ENCODE data around the gene PGS1. TPM values are rescaled to one million over a fixed set of nuclear protein-coding genes. Genes with fewer than 3 reads are reported as not detected.

Gene PGS1
- polyA plus RNA-seq, 3 donors from 2014 or later: 17.0 to 27.5 (median 27.2) TPM

- DNase-seq: no peak
- H3K27ac Mint-ChIP-seq: peak overlapping the region in 1 of 6 donors; percentile 71
- peaks cover 52 to 53% of the 10 kb centered on the region in 2 donors for H3K4me1 Mint-ChIP-seq
- no peak overlapping the region for H3K4me3 Mint-ChIP-seq
- H3K36me3 Mint-ChIP-seq: peaks cover 5 to 8% (median 7%) of the 10 kb centered on the region in 3 donors
- H3K9me3 Mint-ChIP-seq: no peaks in the 10 kb centered on the region
- peaks cover 0 to 1% (median 0%) of the 10 kb centered on the region in 3 donors for H3K27me3 Mint-ChIP-seq (ENCODE audit: low read depth in 3 of 3)
Observed at GRCh38 chr17:78417531-78417909, 39.1 kb downstream of the PGS1 start.

- Mint-ChIP-seq H3K9me3 (no peaks in the 10 kb centered on the region), H3K27me3 (ENCODE audit: low read depth in 3 of 3) (peaks cover 0 to 2% (median 1%) of the 10 kb centered on the region in 3 donors), H3K36me3 (peaks cover 5 to 10% (median 7%) of the 10 kb centered on the region in 3 donors), H3K27ac (peak overlapping the region in 1 of 6 donors; percentile 26), H3K4me1 (peaks cover 42 to 45% of the 10 kb centered on the region in 2 donors), H3K4me3 (no peak overlapping the region)
- no peak for DNase-seq
Observed at GRCh38 chr17:78418326-78419026, 40.0 kb downstream of the PGS1 start.

DNA sequence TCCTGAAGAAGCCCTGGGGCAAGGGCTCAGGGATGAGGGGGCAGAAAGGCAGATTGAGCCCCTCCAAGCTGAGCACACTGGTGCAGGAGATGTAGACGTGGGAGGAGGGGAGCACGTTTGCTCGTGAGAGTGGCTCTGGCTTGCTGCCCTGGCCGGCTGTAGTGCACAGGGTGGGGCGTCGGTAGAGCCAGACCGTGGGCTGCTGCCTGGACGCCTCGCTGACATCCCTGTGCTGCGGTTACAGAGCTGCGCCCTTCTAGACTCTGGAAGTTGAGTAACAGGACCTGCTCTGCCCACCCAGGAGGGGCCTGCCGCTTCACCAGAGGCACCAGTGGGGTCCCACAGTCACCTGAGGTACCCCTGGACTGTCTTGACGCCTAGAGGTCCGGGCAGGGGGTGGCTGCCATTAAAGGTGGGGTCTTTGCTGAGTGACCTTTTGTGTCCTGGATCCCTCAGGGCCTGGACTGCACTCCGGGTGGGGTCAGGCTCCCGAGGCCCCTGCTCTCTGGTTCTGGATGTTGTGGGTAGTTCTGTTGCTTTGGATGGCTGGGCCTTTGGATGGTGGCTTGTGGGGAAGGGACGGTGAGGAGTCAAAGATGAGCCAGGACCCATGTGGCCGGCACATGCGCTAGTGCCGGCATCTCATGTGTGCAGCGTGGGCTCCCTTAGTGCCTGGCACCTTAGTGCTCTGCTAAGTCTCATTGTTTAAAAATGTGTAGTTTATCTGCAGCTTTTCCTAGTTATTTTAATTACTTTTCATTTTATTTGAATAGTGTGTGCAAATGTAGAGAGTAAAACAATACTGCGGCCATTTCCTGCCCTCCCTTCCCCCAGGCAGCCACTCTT lies 41.7 kb downstream of the PGS1 start:
- Mint-ChIP-seq H3K27ac (peak overlapping the region in 1 of 6 donors; percentile 77), H3K4me1 (peaks cover 30 to 32% of the 10 kb centered on the region in 2 donors), H3K4me3 (no peak overlapping the region), H3K36me3 (peaks cover 7 to 17% (median 9%) of the 10 kb centered on the region in 3 donors), H3K27me3 (ENCODE audit: low read depth in 3 of 3) (peaks cover 0 to 2% (median under 1%) of the 10 kb centered on the region in 3 donors), H3K9me3 (no peaks in the 10 kb centered on the region)
- DNase-seq: no peak

DNA sequence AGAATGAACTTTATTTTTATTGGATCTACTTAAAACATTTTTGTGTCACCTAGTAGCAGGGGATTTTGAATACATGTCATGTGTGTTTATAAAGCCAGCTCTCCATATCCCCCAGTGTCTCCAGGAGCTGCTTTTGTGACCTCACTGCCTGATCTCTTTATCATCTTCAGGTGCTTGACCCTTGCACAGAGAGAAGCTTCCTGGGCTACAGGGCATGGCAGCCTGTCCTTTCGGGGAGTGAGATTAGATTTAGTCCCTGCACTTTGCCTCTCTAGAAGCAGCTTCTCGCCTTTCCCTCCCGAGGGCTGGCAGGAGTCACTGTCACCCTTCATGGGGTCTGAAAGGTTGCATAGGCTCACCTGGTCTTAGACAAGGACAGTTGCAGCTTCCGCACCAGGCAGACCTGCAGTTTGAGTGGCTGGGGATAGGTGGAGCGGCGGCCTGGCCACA lies 42.7 kb downstream of the PGS1 start:
- no peak overlapping the region for H3K4me3 Mint-ChIP-seq
- H3K4me1 Mint-ChIP-seq: peaks cover 22 to 23% of the 10 kb centered on the region in 2 donors
- no peak for DNase-seq
- peaks cover 7 to 19% (median 9%) of the 10 kb centered on the region in 3 donors for H3K36me3 Mint-ChIP-seq
- no peaks in the 10 kb centered on the region for H3K9me3 Mint-ChIP-seq
- no peak overlapping the region for H3K27ac Mint-ChIP-seq
- H3K27me3 Mint-ChIP-seq (ENCODE audit: low read depth in 3 of 3): peaks cover 0 to 2% (median 0%) of the 10 kb centered on the region in 3 donors

DNA sequence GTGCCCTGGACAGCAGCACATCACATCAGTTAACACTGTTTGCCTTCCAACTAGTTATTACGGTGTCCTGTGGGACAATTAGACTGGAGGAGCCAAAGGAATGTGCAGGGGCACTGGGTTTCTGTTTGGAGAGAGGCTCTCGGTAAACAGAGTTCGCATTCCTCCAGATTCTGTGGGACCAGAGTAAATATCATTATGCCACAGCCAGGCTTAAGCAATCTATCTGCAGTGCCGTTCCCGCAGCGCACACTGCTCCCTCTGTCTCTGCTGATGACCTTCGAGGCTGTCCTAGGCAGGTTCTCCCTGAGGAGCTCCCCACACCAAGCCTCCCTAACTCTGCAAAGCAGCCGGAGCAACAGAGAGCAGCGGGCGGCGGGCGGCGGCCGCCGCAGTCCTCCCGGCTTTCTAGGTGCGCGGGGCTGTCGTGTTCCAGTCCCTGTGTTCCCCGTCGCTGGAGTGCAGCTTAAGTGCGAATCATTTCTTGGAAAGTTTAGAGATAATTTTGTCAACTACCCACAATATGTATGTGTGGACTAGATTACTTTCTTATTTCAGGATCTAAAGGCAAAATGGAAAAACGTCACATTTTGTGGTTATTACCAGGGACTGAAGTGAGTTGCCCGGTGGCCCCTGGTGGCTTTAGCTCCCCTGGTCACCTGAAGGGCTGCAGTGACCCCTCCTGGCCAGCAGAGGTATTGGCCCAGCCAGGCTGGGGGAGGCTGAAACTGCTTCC lies 43.3 kb downstream of the PGS1 start:
- H3K4me3 Mint-ChIP-seq: no peak overlapping the region

GRCh38 chr17:78422267-78422605 lies 43.8 kb downstream of the PGS1 start:
- H3K4me3 Mint-ChIP-seq: no peak overlapping the region
- H3K9me3 Mint-ChIP-seq: no peaks in the 10 kb centered on the region
- H3K27ac Mint-ChIP-seq: peak overlapping the region in 3 of 6 donors; percentile 40 to 44 (median 40)
- H3K36me3 Mint-ChIP-seq: peaks cover 7 to 20% (median 9%) of the 10 kb centered on the region in 3 donors
- H3K27me3 Mint-ChIP-seq (ENCODE audit: low read depth in 3 of 3): peaks cover 0 to 2% (median 0%) of the 10 kb centered on the region in 3 donors
- no peak for DNase-seq
- peaks cover 10 to 11% of the 10 kb centered on the region in 2 donors for H3K4me1 Mint-ChIP-seq

More for the DNA sequence above, 43.3 kb downstream of the PGS1 start:
- DNase-seq: peak; percentile 56 to 68 (median 60)
- Mint-ChIP-seq H3K4me1 (peaks cover 16 to 17% of the 10 kb centered on the region in 2 donors), H3K9me3 (no peaks in the 10 kb centered on the region), H3K27ac (peak overlapping the region in 3 of 6 donors; percentile 40 to 44 (median 40)), H3K27me3 (ENCODE audit: low read depth in 3 of 3) (peaks cover 0 to 2% (median 0%) of the 10 kb centered on the region in 3 donors), H3K36me3 (peaks cover 7 to 19% (median 9%) of the 10 kb centered on the region in 3 donors)

GRCh38 chr17:78422872-78423588 lies 44.6 kb downstream of the PGS1 start:
- no peak overlapping the region for H3K27ac Mint-ChIP-seq
- no peak overlapping the region for H3K4me3 Mint-ChIP-seq
- no peak for DNase-seq
- H3K4me1 Mint-ChIP-seq: peaks cover 5 to 7% of the 10 kb centered on the region in 2 donors
- H3K27me3 Mint-ChIP-seq (ENCODE audit: low read depth in 3 of 3): peaks cover 0 to 2% (median 0%) of the 10 kb centered on the region in 3 donors
- H3K9me3 Mint-ChIP-seq: no peaks in the 10 kb centered on the region
- H3K36me3 Mint-ChIP-seq: peaks cover 7 to 22% (median 9%) of the 10 kb centered on the region in 3 donors

DNA sequence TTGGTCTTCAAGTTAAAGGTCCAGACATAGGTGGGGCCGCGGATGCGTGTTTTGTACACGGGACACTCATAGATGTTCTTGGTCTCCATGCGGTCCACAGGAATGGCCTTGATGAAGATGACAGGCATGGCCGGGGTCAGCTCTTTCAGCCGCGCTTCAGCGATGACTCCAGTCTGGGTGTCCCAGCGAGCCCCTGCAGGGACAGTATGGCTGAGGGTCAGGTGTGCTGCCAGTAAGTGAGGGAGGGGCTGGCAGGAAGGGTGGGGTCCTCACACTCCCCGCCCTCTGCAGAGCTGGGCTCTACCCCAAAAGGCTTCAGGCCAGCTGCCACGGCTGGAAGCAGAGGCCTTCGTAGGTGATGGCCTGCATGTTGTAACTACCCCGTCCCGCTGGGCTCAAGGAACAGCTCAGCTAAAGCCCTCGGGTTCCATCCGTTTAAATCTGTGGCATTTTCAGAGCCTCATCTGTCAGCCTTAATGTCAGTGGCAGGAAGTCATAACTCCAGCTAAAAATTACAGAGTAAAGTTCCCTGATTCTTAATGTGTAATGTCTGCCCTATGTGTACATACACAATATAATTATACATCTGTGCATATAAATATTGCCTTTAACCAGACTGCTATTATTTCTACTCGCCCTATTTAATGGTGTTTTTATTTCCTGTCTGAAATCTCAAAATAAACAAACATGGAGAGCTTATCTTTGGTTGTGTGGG lies 45.7 kb downstream of the PGS1 start:
- peaks cover 5 to 7% of the 10 kb centered on the region in 2 donors for H3K4me1 Mint-ChIP-seq
- H3K9me3 Mint-ChIP-seq: no peaks in the 10 kb centered on the region
- peaks cover 7 to 22% (median 9%) of the 10 kb centered on the region in 3 donors for H3K36me3 Mint-ChIP-seq
- no peak overlapping the region for H3K27ac Mint-ChIP-seq
- no peak for DNase-seq
- no peak overlapping the region for H3K4me3 Mint-ChIP-seq
- H3K27me3 Mint-ChIP-seq (ENCODE audit: low read depth in 3 of 3): peaks cover 0 to 2% (median 0%) of the 10 kb centered on the region in 3 donors

- peaks cover 8 to 20% (median 9%) of the 10 kb centered on the region in 3 donors for H3K36me3 Mint-ChIP-seq
- H3K4me3 Mint-ChIP-seq: no peak overlapping the region
- no peak for DNase-seq
- H3K27me3 Mint-ChIP-seq (ENCODE audit: low read depth in 3 of 3): peaks cover 0 to 2% (median 0%) of the 10 kb centered on the region in 3 donors
- peaks cover 5 to 7% of the 10 kb centered on the region in 2 donors for H3K4me1 Mint-ChIP-seq
- no peak overlapping the region for H3K27ac Mint-ChIP-seq
- no peaks in the 10 kb centered on the region for H3K9me3 Mint-ChIP-seq
Observed at GRCh38 chr17:78425429-78425828, 47.0 kb downstream of the PGS1 start.

DNA sequence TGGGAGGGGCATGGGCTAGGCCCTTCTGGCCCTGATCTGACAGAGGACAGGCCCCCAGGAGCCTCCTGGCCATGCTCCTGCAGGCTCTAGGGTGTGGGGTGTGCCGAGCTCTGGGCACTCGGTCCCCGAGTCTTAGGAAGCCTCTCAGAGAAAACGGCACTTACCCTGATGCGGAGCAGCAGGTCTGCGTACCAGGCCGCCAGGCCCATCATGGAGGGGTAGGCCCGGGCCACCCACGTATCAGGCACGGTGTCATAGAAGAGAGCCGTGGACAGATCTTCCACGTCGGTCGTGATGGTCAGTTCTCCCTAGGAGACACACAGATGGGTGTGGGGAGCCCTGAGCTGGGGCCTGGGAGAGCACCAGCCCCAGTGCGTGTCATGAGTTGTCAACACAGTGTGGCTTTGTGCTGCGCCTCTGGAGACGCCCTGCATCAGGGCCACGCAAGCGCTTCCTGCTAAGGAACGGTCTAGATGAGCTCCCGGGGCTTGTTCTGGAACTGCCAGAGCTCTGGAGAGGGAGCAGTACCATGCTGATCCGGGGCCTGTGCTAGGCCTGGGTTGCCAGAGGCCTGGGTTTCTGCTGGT lies 47.9 kb downstream of the PGS1 start:
- H3K27me3 Mint-ChIP-seq (ENCODE audit: low read depth in 3 of 3): peaks cover 0 to 2% (median under 1%) of the 10 kb centered on the region in 3 donors
- DNase-seq: no peak
- H3K4me3 Mint-ChIP-seq: no peak overlapping the region
- H3K36me3 Mint-ChIP-seq: peaks cover 3 to 14% (median 4%) of the 10 kb centered on the region in 3 donors
- H3K4me1 Mint-ChIP-seq: peaks cover 5 to 7% of the 10 kb centered on the region in 2 donors
- no peaks in the 10 kb centered on the region for H3K9me3 Mint-ChIP-seq
- no peak overlapping the region for H3K27ac Mint-ChIP-seq

DNA sequence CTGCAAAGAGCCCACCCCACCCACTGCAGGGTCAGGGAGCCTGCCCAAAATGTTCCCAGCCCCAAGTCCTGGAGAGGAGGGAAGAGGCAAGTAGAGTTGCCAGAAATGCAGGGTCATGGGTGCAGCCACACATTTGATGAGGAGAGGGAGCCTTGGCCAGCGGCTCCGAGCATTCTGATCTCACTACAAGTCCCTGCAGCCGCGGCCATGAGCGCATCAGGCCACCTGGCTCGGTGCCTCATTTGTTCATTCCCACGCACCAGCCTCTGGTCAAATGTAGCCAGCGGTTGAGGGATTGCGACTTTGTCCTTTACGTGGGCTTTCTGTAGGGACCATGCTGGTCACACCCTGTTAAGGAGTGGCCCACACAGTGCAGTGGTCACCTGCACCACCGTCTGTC lies 48.7 kb downstream of the PGS1 start:
- Mint-ChIP-seq H3K4me3 (no peak overlapping the region), H3K9me3 (no peaks in the 10 kb centered on the region), H3K36me3 (peaks cover 3 to 14% (median 4%) of the 10 kb centered on the region in 3 donors), H3K27ac (no peak overlapping the region), H3K27me3 (ENCODE audit: low read depth in 3 of 3) (peaks cover 0 to 2% (median 2%) of the 10 kb centered on the region in 3 donors), H3K4me1 (peaks cover 4 to 7% of the 10 kb centered on the region in 2 donors)
- no peak for DNase-seq

DNA sequence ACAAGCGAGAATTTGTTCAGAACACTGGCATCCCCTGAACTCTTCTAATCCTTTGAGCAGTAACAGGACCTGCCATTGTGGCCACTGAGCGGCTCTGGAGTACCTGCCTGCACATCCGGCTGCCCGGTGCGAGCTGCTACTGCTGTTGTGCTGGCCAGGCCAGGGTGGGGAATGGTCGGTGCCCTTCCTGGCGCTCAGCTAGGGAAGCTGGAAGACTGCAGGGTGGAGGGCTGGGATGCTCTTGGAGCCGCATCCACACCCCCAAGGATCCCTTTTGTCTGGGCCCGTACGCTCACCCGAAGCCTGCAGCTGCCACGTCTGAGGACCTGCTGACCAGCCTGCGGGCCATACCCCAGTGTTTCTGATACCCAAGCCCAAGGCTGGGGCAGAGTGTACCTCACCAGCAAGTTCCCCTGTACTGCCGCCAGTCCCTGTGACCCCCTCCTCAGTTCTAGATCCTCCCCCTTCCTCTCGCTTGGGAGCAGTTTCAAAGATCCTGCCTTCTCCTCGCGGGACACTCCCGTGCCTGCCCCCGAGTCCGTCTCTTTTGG lies 49.7 kb downstream of the PGS1 start:
- H3K4me1 Mint-ChIP-seq: peaks cover 2 to 7% of the 10 kb centered on the region in 2 donors
- no peaks in the 10 kb centered on the region for H3K9me3 Mint-ChIP-seq
- H3K4me3 Mint-ChIP-seq: no peak overlapping the region
- H3K27me3 Mint-ChIP-seq (ENCODE audit: low read depth in 3 of 3): peaks cover 0 to 2% (median under 1%) of the 10 kb centered on the region in 3 donors
- H3K36me3 Mint-ChIP-seq: peaks cover 3 to 12% (median 4%) of the 10 kb centered on the region in 3 donors
- DNase-seq: no peak
- H3K27ac Mint-ChIP-seq: peak overlapping the region in 1 of 6 donors; percentile 34
